ENCODE data around the gene KRT84.

Gene KRT84

DNA sequence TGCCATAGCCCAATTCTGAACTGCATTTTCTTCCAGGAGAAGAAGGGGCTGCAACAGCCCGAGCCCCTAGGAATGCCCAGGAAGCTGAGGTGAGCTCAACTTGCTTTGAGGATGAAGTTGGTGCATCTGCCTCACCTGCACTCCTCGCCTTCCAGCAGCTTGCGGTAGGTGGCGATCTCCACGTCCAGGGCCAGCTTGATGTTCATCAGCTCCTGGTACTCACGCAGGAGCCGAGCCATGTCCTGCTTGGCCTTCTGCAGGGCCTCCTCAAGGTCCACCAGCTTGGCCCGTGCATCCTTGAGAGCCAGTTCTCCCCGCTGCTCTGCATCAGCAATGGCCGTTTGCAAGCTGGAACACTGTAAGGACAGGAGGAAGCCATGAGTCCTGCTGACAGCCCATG lies 42.7 kb upstream of the KRT84 start (continued):
- TF ChIP-seq, protein P1, sequence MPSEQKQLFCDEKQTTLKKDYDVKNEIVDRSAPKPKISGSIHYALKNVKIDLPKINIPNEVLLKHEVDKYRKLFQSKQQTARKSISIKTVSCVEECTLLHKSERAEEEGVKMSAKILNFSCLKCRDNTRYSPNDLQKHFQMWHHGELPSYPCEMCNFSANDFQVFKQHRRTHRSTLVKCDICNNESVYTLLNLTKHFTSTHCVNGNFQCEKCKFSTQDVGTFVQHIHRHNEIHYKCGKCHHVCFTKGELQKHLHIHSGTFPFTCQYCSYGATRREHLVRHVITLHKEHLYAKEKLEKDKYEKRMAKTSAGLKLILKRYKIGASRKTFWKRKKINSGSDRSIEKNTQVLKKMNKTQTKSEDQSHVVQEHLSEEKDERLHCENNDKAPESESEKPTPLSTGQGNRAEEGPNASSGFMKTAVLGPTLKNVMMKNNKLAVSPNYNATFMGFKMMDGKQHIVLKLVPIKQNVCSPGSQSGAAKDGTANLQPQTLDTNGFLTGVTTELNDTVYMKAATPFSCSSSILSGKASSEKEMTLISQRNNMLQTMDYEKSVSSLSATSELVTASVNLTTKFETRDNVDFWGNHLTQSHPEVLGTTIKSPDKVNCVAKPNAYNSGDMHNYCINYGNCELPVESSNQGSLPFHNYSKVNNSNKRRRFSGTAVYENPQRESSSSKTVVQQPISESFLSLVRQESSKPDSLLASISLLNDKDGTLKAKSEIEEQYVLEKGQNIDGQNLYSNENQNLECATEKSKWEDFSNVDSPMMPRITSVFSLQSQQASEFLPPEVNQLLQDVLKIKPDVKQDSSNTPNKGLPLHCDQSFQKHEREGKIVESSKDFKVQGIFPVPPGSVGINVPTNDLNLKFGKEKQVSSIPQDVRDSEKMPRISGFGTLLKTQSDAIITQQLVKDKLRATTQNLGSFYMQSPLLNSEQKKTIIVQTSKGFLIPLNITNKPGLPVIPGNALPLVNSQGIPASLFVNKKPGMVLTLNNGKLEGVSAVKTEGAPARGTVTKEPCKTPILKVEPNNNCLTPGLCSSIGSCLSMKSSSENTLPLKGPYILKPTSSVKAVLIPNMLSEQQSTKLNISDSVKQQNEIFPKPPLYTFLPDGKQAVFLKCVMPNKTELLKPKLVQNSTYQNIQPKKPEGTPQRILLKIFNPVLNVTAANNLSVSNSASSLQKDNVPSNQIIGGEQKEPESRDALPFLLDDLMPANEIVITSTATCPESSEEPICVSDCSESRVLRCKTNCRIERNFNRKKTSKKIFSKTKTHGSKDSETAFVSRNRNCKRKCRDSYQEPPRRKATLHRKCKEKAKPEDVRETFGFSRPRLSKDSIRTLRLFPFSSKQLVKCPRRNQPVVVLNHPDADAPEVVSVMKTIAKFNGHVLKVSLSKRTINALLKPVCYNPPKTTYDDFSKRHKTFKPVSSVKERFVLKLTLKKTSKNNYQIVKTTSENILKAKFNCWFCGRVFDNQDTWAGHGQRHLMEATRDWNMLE (tag by site-specific recombination; conservative IDR thresholded peaks at IDR 0.05; ENCODE audit: low read depth): no peak
- no peak for TF ChIP-seq GLI4 (tag by site-specific recombination; IDR thresholded peaks at IDR 0.05)
- TF ChIP-seq YY1 (tag by site-specific recombination; IDR thresholded peaks at IDR 0.05): no peak
- TF ChIP-seq ZNF664 (tag by site-specific recombination; IDR thresholded peaks at IDR 0.05): no peak
- no peak for TF ChIP-seq ZNF221 (tag by site-specific recombination; IDR thresholded peaks at IDR 0.05; ENCODE audit: borderline replicate concordance)
- TF ChIP-seq OSR2 (tag by site-specific recombination; IDR thresholded peaks at IDR 0.05): no peak

DNA sequence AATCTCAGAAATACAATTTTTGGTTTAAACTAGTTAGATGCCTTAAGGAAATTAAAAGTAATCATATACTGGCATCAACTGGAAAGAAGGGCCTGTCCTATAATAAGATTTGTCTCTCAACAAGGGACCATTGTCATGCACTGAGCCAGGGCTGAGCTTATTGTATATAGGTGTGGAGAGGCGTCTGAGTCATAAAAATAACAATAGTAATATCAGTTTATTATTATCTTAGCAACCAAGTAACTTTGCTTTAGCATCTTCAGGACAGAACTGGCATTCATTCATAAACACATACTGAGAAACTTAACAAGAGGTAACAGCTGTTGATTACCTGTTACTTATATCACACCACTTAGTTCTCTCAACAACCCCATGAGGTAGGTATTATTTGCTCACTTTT lies 41.6 kb upstream of the KRT84 start:
- H3K4me3 ChIP-seq (ENCODE audit: low read depth, low read length): no peak overlapping the region
- no peaks in the 10 kb centered on the region for H3K9me3 ChIP-seq (ENCODE audit: control insufficient read depth, insufficient read depth, low read depth, low read length)
- TF ChIP-seq SP3 (tag by site-specific recombination; IDR thresholded peaks at IDR 0.05) (no peak), ZNF19 (tag by site-specific recombination; IDR thresholded peaks at IDR 0.05; ENCODE audit: low read depth) (no peak), ZNF549 (tag by site-specific recombination; IDR thresholded peaks at IDR 0.05) (no peak), GLIS2 (tag by site-specific recombination; IDR thresholded peaks at IDR 0.05) (no peak)
- H3K27ac ChIP-seq (ENCODE audit: extremely low read depth, low read depth, low read length): no peak overlapping the region
- H3K4me1 ChIP-seq (ENCODE audit: control insufficient read depth, insufficient read depth, low read length): no peaks in the 10 kb centered on the region
- H3K36me3 ChIP-seq (ENCODE audit: control insufficient read depth in 2 of 2, insufficient read depth in 1 of 2, low read length in 2 of 2): no peaks in the 10 kb centered on the region
- ChIA-PET CTCF (interaction anchor here (0.8 to 1.7 kb wide), 5 partner anchors 11 to 80 kb away, joined by 3 to 6 read pairs (median 3); no protein-coding TSS in a partner anchor), POLR2A (interaction anchor here (0.6 kb wide), 1 partner anchor 185 kb away, joined by 3 read pairs; no protein-coding TSS in a partner anchor)

DNA sequence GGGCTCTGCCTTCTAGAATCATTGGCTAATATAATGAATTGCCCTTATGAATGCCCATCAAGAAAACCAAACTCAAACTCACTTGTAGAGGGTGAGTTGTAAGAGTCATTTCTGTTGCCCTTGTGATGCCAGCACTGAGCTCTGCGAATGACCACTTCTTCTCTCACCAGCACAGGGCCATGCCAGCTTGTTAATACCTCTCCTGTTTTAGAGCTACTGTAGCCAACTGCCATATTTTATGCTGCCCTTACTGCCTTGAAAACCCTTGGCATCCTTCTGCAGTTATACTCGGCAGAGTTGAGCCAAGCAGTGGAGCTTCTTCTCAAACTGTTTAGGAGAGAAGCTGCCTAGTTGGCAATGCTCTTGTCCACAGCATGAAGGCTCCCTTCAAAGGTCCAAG lies 40.6 kb upstream of the KRT84 start:
- no peak for TF ChIP-seq KLF9 (tag by site-specific recombination; IDR thresholded peaks at IDR 0.05; ENCODE audit: low read depth)
- no peak for TF ChIP-seq ZNF23 (tag by site-specific recombination; IDR thresholded peaks at IDR 0.05; ENCODE audit: borderline replicate concordance)
- H3K27ac ChIP-seq (ENCODE audit: extremely low read depth, low read depth, low read length): no peak overlapping the region
- no peaks in the 10 kb centered on the region for H3K36me3 ChIP-seq (ENCODE audit: control insufficient read depth in 2 of 2, insufficient read depth in 1 of 2, low read length in 2 of 2)
- CTCF ChIA-PET: interaction anchor here (0.9 to 1.5 kb wide), 2 partner anchors 12 to 54 kb away, joined by 3 read pairs; no protein-coding TSS in a partner anchor
- H3K9me3 ChIP-seq (ENCODE audit: control insufficient read depth, insufficient read depth, low read depth, low read length): no peaks in the 10 kb centered on the region
- POLR2A ChIA-PET: no interaction called here
- H3K4me1 ChIP-seq (ENCODE audit: control insufficient read depth, insufficient read depth, low read length): no peaks in the 10 kb centered on the region
- H3K4me3 ChIP-seq (ENCODE audit: low read depth, low read length): no peak overlapping the region

DNA sequence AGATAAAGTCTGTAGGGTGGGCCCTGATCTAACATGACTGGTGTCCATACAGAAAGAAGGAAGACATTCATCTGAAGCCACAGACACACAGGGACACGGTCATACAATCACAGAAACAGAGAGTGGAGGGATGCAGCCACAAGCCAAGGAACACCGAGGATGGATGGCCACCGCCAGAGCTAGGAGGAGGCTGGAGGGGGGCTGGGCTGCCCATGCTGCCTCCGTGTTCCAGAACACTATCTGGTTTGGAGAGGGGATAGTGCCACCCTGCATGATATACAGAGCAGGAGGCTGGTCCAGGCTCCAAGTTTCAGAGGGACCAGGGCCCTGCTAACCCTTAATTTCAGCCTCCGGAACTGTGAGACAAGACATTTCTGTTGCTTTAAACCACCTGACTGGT lies 40.0 kb upstream of the KRT84 start:
- H3K27ac ChIP-seq (ENCODE audit: extremely low read depth, low read depth, low read length): no peak overlapping the region
- no peaks in the 10 kb centered on the region for H3K4me1 ChIP-seq (ENCODE audit: control insufficient read depth, insufficient read depth, low read length)
- H3K9me3 ChIP-seq (ENCODE audit: control insufficient read depth, insufficient read depth, low read depth, low read length): no peaks in the 10 kb centered on the region
- H3K36me3 ChIP-seq (ENCODE audit: control insufficient read depth in 2 of 2, insufficient read depth in 1 of 2, low read length in 2 of 2): no peaks in the 10 kb centered on the region
- TF ChIP-seq, protein P2, sequence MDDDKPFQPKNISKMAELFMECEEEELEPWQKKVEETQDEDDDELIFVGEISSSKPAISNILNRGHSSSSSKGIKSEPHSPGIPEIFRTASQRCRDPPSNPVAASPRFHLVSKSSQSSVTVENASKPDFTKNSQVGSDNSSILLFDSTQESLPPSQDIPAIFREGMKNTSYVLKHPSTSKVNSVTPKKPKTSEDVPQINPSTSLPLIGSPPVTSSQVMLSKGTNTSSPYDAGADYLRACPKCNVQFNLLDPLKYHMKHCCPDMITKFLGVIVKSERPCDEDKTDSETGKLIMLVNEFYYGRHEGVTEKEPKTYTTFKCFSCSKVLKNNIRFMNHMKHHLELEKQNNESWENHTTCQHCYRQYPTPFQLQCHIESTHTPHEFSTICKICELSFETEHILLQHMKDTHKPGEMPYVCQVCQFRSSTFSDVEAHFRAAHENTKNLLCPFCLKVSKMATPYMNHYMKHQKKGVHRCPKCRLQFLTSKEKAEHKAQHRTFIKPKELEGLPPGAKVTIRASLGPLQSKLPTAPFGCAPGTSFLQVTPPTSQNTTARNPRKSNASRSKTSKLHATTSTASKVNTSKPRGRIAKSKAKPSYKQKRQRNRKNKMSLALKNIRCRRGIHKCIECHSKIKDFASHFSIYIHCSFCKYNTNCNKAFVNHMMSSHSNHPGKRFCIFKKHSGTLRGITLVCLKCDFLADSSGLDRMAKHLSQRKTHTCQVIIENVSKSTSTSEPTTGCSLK (tag by site-specific recombination; IDR thresholded peaks at IDR 0.05): no peak
- no peak for TF ChIP-seq SCRT2 (tag by site-specific recombination; IDR thresholded peaks at IDR 0.05)
- TF ChIP-seq, protein P1 (tag by site-specific recombination; conservative IDR thresholded peaks at IDR 0.05; ENCODE audit: low read depth): no peak
- TF ChIP-seq, protein P3, sequence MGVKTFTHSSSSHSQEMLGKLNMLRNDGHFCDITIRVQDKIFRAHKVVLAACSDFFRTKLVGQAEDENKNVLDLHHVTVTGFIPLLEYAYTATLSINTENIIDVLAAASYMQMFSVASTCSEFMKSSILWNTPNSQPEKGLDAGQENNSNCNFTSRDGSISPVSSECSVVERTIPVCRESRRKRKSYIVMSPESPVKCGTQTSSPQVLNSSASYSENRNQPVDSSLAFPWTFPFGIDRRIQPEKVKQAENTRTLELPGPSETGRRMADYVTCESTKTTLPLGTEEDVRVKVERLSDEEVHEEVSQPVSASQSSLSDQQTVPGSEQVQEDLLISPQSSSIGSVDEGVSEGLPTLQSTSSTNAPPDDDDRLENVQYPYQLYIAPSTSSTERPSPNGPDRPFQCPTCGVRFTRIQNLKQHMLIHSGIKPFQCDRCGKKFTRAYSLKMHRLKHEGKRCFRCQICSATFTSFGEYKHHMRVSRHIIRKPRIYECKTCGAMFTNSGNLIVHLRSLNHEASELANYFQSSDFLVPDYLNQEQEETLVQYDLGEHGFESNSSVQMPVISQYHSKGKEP (tag by site-specific recombination; IDR thresholded peaks at IDR 0.05): no peak
- ChIA-PET POLR2A (no interaction called here), CTCF (interaction anchor here (0.9 to 1.5 kb wide), 2 partner anchors 12 to 53 kb away, joined by 3 read pairs; no protein-coding TSS in a partner anchor)
- no peak overlapping the region for H3K4me3 ChIP-seq (ENCODE audit: low read depth, low read length)

All from HEK293 (cell line).